GM18867 (cell line): ENCODE measurements around the gene MAGEA11.
"Not testable (repeated sequence)": the region's sequence is repeated elsewhere in the genome, so short reads cannot be mapped to it uniquely, and the experiment has no call there.

Experiments
- ATAC-seq: cut with Tn5 transposase; IDR thresholded peaks from one replicate; pipeline ENCODE4 v1.9.1; 2021; ENCODE audit warnings: mild to moderate bottlenecking, moderate library complexity; ENCODE audit not compliant: unreplicated experiment

The MAGEA11 gene

GRCh38 chrX:149711545-149712236, at the start of gene MAGEA11:
Gene MAGEA11 (plus strand): TSS chrX:149712060. CDS start chrX:149713160, 1,100 bp downstream.
- no peak for ATAC-seq

DNA sequence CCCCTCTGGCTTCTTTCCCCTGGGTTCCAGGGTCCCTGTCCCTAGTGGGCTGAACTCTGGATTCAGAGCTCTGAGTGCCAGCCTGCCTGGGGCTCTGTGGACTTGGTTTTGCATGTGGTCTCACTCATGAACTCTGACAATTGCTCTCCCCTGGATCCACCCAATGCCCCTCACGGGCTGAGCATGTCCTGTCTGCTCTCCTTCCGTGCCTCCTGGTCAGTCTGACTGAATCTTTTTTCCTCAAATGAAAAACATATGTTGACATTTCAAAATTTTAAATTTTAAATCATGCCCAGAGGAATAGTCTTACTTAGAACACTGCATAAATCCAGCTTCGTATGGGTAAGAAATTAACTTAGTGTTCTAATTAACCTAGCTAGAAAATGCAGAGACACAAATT, 36.8 kb upstream of the MAGEA11 start:
- not testable (repeated sequence) for ATAC-seq

DNA sequence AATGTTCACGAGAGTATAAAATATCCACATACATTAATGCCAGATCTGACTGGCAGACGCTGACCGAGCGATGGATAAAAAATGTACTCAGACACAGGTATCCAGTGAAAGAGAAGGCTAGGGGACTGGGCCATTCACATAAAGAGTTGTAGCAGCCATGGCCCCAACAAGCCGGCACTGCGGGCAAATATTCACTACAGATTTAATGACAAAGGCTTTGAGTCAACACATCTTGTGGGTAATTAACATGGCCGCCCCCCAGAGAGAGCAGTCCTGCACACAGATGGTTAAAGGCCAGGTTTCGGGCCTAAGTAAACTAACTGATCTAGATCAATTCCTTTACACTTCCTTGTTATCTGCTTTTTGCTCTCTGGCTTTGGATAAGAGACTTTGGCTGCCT, 36.3 kb upstream of the MAGEA11 start:
- not testable (repeated sequence) for ATAC-seq

- ATAC-seq, result not testable (repeated sequence)
These were observed 32.6 kb upstream of the MAGEA11 start for GRCh38 chrX:149679164-149679678.

DNA sequence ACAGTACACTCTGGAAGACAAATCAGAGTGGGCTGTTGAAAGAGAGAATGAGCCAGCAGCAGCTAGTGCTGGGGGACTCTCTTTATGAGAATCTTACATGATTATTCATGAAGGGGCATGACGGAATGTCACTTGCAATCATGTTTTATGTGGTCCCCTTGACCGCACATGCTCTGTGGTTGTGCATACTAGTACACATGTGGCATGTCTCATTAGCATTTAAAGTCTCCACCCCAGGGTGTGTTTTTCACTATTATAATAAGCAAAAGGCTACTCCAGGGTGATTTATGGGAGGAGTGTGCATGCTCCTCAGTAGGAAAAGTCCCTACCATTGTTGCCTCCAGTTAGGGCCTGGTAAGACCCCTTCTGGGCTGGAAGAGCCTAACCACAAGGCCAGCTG, 30.7 kb upstream of the MAGEA11 start:
- ATAC-seq, result no peak

DNA sequence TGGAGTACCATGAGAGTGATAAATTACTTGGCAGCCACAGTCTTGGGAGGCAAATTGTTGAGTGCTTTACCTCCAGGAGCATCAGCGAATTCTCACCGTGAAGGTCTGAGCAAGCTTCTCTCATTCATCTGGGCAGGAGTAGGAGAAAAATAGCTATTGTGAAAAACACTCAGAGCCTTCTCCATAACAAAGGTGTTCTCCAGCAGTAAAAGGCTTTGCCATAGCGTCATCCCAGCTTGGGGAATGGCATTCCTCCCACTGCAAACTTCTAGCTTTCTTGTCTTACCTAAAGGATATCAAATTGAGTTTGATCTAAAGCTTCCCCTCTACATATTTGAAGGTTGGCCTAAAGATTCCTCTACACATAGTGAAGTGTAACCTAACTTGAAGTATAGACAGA, 29.8 kb upstream of the MAGEA11 start:
- ATAC-seq, result no peak

DNA sequence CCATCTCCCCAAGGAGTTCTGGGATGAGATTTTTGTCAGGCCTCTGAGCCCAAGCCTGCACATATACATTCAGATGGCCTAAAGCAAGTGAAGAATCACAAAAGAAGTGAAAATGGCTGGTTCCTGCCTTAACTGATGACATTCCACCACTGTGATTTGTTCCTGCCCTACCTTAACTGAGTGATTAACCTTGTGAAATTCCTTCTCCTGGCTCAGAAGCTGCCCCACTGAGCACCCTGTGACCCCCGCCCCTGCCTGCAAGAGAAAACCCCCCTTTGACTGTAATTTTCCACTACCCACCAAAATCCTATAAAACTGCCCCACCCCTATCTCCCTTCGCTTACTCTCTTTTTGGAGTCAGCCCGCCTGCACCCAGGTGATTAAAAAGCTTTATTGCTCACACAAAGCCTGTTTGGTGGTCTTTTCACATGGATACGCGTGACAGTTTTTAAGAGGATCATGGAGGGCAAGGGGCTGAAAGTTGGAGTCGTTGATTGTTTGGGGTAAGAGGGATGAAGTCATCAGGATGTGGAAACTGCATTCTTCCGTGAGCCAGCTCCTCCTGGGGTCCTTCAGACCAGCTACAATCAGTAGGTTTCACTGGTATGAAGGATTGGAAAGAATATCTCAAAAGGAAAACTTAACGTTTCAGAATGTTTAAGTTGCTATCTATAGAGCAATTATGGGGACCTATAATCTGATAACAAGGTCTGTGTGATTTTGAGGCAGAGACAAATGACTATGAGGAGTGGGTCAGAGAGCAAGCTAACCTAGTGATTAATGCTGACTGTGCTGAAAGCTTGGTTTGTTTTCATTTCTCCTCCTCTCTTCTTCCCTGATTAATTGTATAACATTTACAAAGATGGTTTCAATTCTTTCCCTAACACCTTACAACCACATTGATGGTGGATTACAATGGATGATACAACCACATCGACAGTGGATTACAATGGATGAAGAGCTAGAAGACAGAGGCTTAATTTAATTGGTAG, 28.6 kb upstream of the MAGEA11 start:
- ATAC-seq, result no peak

DNA sequence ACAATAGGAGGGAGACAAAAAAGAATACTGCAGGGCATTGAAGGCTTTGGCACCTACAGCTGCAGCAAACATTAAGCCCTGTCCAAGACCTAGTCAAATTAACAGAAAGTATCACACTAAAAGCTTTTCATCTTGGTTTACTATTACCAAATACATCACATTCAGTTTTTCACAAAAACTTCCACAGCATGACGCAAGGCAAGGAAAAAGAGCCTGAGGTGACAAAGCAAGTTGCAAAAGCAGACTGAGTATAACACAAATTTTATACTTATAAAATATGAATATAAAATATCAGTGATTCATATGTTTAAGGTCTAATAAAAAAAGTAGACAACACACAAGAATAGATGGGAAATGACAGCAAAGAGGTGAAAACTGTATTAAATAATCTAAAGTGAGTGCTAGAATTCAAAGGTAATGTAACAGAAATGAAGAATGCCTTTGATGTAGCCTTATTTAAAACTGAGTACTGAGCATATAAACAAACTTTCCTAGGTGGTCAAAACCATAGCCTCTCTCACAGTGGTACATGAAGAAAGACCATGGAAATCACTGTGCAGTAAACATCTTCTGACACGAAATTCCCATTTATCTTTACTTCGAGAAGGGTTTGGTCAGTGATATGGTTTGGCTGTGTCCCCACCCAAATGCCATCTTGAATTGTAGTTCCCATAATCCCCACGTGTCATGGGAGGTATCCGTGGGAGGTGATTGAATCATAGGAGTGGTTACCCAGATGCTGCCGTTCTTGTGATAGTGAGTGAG, 27.7 kb upstream of the MAGEA11 start:
- no peak for ATAC-seq

- ATAC-seq, result no peak
These were observed 23.9 kb upstream of the MAGEA11 start for GRCh38 chrX:149687991-149688390.

DNA sequence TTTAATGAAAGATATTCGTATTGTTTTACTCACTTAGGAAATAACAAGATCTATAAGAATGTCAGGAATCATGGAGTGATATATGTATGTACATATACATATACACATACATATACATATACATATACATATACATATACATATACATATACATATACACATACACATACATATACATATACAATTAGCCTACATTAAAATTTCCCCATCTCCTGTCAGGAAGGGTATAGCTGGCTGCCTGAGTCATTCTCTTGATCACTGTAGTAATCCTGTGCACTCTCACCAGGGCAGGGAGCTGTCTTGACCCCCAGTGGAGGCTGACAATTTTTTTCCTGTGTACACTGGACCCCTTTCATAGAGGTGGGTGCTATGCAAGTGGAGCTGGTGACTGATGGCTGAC, 23.3 kb upstream of the MAGEA11 start:
- no peak for ATAC-seq

DNA sequence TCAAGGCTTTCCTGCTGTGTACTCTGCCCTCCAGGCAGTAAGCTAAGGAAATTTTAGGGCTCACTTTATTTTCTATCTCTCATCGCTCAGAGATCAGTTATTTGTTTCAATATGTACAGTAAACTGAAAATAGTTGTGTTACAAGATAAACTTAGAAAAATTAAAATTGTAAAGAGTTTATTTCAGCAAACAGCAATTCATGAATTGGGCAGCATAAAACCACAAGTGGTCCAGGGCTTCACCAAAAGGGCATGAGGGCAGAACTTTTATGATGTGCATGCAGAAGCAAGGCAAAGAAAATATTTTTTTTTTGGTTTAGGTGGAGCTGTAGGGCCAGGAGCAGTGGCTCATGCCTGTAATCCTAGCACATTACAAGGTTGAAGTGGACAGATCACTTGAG, 20.1 kb upstream of the MAGEA11 start:
- no peak for ATAC-seq

- not testable (repeated sequence) for ATAC-seq
These were observed 19.1 kb upstream of the MAGEA11 start for GRCh38 chrX:149692686-149693272.

DNA sequence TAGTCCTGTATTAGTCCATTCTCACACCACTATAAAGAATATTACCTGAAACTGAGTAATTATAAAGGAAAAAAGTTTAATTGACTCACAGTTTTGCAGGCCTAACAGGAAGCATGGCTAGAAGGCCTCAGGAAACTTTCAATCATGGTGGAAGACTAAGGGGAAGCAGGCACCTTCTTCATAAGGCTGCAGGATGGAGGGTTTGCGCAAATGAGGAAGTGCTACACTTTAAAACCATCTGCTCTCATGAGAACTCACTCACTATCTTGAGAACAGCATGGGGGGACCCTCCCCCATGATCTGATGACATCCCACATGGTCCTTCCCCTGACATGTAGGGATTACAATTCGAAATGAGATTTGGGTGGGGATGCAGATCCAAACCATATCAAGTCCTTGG, 12.1 kb upstream of the MAGEA11 start:
- no peak for ATAC-seq

- ATAC-seq, result no peak
These were observed 7.2 kb upstream of the MAGEA11 start for GRCh38 chrX:149704664-149705063.

- ATAC-seq, result no peak
These were observed 4.5 kb upstream of the MAGEA11 start for GRCh38 chrX:149707147-149707901.

DNA sequence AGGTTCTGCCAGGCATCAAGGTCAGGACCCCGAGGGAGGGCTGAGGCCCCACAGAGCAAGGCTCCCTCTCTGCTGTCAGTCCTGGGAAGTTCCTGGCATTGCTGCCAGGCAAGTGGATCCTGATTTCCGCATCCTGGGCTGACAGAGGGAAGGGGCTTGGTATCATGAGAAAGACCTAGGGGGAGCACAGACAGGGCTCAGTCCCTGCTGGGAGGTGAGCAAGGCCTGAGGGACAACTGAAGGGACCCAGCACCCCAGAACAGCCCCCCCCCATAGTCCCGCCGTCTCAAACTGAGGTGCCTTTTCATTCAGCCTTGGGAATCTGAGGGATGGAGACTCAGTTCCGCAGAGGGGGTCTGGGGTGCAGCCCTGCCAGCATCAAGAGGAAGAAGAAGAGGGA, 971 bp downstream of the MAGEA11 start:
- no peak for ATAC-seq

- ATAC-seq, result no peak
These were observed 1.6 kb downstream of the MAGEA11 start for GRCh38 chrX:149713279-149714050.

DNA sequence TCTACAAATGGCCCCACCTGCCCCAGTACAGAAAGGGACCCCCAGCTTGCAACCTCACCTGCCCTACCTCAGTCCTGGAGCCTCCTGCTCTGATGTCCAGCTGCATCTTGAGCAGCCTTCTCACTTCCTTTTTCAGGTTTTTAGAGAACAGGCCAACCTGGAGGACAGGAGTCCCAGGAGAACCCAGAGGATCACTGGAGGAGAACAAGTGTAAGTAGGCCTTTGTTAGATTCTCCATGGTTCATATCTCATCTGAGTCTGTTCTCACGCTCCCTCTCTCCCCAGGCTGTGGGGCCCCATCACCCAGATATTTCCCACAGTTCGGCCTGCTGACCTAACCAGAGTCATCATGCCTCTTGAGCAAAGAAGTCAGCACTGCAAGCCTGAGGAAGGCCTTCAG, 3.6 kb downstream of the MAGEA11 start:
- no peak for ATAC-seq

DNA sequence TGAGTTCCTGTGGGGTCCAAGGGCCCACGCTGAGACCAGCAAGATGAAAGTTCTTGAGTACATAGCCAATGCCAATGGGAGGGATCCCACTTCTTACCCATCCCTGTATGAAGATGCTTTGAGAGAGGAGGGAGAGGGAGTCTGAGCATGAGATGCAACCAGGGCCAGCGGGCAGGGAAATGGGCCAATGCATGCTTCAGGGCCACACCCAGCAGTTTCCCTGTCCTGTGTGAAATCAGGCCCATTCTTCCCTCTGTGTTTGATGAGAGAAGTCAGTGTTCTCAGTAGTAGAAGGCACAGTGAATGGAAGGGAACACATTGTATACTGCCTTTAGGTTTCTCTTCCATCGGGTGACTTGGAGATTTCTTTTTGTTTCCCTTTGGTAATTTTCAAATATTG, 4.8 kb downstream of the MAGEA11 start:
- no peak for ATAC-seq
